GM12891 (cell line): ENCODE data around the gene MAP3K21.

Source experiments
- PAX5 ChIP-seq: IDR thresholded peaks from 2 replicates; pipeline ENCODE4 v1.6.1; 2011; ENCODE audit warnings: low read length, moderate library complexity, mild to moderate bottlenecking; ENCODE audit not compliant: insufficient read depth, severe bottlenecking
- POLR2A ChIP-seq: IDR thresholded peaks from 2 replicates; pipeline ENCODE4 v1.6.1; 2011; ENCODE audit warnings: low read depth, low read length, control low read depth
- POLR2AphosphoS5 ChIP-seq: IDR thresholded peaks from 2 replicates; pipeline ENCODE4 v1.6.1; 2011; ENCODE audit warnings: low read depth, low read length, control low read depth
- SPI1 ChIP-seq: IDR thresholded peaks from 2 replicates; pipeline ENCODE4 v1.6.1; 2011; ENCODE audit warnings: low read depth, low read length, control low read depth
- TAF1 ChIP-seq: IDR thresholded peaks from 2 replicates; pipeline ENCODE4 v1.6.1; 2011; ENCODE audit warnings: low read depth, low read length, control low read depth

DNA sequence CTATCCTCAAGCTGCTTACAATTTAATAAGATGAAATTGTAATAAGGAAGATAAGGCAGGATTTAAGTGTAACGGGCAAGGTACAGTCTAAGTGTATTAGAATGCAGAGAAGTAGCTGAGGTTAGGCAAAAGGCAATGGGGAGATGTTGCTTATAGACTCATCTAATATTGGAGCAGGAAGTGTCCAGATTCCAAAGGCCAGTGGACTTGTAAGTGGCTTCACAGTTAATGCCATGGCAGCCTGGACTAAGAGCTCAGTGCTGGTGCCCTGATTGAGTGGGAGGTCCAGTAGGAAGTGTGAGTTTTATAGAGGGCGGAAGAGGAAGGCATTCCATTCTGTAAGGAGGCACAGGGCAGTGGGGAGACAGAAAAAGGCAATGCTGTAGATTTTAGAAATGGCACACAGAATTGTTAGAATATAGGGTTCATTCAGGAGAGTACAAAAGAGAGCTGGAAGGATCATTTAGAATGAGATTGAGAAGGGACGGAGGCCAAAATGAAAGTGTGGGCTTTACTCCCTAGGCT lies 12.6 kb downstream of the MAP3K21 start:
- TF ChIP-seq TAF1 (no peak), POLR2A (no peak), POLR2AphosphoS5 (no peak), SPI1 (no peak), PAX5 (no peak)
